Small intestine (tissue), 7 donors: ENCODE results near the gene GLRX5. TPM values are rescaled to one million over a fixed set of nuclear protein-coding genes. Genes with fewer than 3 reads are reported as not detected.

Experiments
- DNase-seq, 2 donors: peaks; one replicate each; pipeline versions ENCODE4 v3.0.0 to v3.0.0-alpha.2; 2013
- FAIRE-seq: peaks from 2 replicates; lab custom pipeline; 2012; peaks lifted over from hg19 to GRCh38; lab: Jason Lieb, UNC
- H3K27ac ChIP-seq, 3 donors: one replicate each; pipeline ENCODE4 v1.5.1; 2013; ENCODE audit warnings: low read length in 2 of 3, mild to moderate bottlenecking in 2 of 3, control low read depth in 1 of 3, inconsistent platforms in 1 of 3, low read depth in 1 of 3, moderate library complexity in 1 of 3
- H3K27me3 ChIP-seq, 3 donors: one replicate each; pipeline ENCODE4 v1.6.1; 2013; ENCODE audit warnings: low read length in 3 of 3, inconsistent platforms in 1 of 3; ENCODE audit not compliant: control insufficient read depth in 3 of 3, insufficient read depth in 3 of 3
- H3K36me3 ChIP-seq, 3 donors: one replicate each; pipeline ENCODE4 v1.6.1; 2013; ENCODE audit warnings: low read length in 3 of 3, inconsistent platforms in 1 of 3, low read depth in 1 of 3, mild to moderate bottlenecking in 1 of 3, moderate library complexity in 1 of 3; ENCODE audit not compliant: control insufficient read depth in 3 of 3, insufficient read depth in 2 of 3
- H3K4me1 ChIP-seq, 3 donors: one replicate each; pipeline ENCODE4 v1.6.1; 2013; ENCODE audit warnings: low read length in 2 of 3, inconsistent platforms in 1 of 3, low read depth in 1 of 3, mild to moderate bottlenecking in 1 of 3, moderate library complexity in 1 of 3; ENCODE audit not compliant: control insufficient read depth in 3 of 3, insufficient read depth in 2 of 3
- H3K4me3 ChIP-seq, 3 donors: one replicate each; pipeline ENCODE4 v1.5.1; 2013; ENCODE audit warnings: low read length in 3 of 3, control low read depth in 1 of 3, inconsistent platforms in 1 of 3, low read depth in 1 of 3, mild to moderate bottlenecking in 1 of 3, moderate library complexity in 1 of 3
- H3K9me3 ChIP-seq, 2 donors: one replicate each; pipeline ENCODE4 v1.6.1; 2013; ENCODE audit warnings: low read depth in 1 of 2, low read length in 1 of 2; ENCODE audit not compliant: control insufficient read depth in 2 of 2, insufficient read depth in 1 of 2
- WGBS, 3 donors: extraction: QIAGEN DNeasy Blood & Tissue Kit; methylation state at CpG; one replicate each; pipeline ENCODE4 v1.1.7; 2013; 5-methylcytosine and 5-hydroxymethylcytosine counted together
- polyA plus RNA-seq, 4 donors: library from polyadenylated mRNA; stranded (reverse) in 3 of 4; unstranded in 1 of 4; fragments of 200-250 nt in 3 of 4; fragments of 120-200 nt in 1 of 4; gene quantifications; one replicate each; pipeline versions ENCODE4 v1.2.1 to v1.2.3, GENCODE V29; 2013
- donor health status: healthy with polysubstance abuse.
- donor health status: control.
- donor health status: control.
- donor health status: Bipolar disorder and iron deficiency.
- donor health status: healthy.

Gene GLRX5
- polyA plus RNA-seq, 4 donors = 43.0 to 80.5 (median 53.8) TPM

GRCh38 chr14:95518045-95518751, 16.7 kb upstream of the GLRX5 start:
- Histone ChIP-seq H3K27me3 (peaks cover 0 to 18% (median 0%) of the 10 kb centered on the region in 3 donors), H3K9me3 (no peaks in the 10 kb centered on the region), H3K27ac (peak overlapping the region in 2 of 3 donors; percentile 56 to 72), H3K4me1 (peaks cover 11 to 30% (median 29%) of the 10 kb centered on the region in 3 donors), H3K4me3 (no peak overlapping the region), H3K36me3 (no peaks in the 10 kb centered on the region)
- 17 to 51% (median 29%) methylated on average over 8 of the region's 8 CpGs for WGBS, 3 donors
- DNase-seq (peak in 1 of 2 donors; percentile 65), FAIRE-seq (no peak)

GRCh38 chr14:95519699-95520098, 15.2 kb upstream of the GLRX5 start:
- FAIRE-seq (no peak), DNase-seq (no peak)
- H3K36me3 ChIP-seq = no peaks in the 10 kb centered on the region
- H3K27me3 ChIP-seq = peaks cover 0 to 18% (median 0%) of the 10 kb centered on the region in 3 donors
- peak overlapping the region in 1 of 3 donors; percentile 3 for H3K27ac ChIP-seq
- WGBS, 3 donors = 41 to 76% (median 64%) methylated on average over 6 of the region's 6 CpGs
- H3K4me1 ChIP-seq = peaks cover 11 to 28% (median 26%) of the 10 kb centered on the region in 3 donors
- no peak overlapping the region for H3K4me3 ChIP-seq
- H3K9me3 ChIP-seq = no peaks in the 10 kb centered on the region

DNA sequence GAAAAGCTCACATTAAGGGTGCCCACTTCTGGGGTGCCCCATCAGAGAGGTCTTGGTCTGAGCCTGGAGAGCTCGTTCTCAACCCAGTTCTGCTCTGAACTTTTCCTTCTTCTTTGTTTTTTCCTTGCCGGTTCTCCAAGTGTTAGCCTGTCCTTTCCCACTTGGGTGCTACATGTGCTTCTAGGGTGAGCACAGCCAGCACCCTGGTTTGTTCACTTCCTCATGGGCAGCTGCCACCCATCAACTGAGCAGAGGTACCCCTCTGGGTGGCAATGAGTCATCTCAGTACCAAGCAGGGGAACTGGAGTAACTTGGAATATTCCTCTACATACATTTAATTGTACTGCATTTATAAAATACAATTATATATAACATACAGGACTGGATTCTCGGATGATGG, 14.5 kb upstream of the GLRX5 start:
- peak overlapping the region in 1 of 3 donors; percentile 3 for H3K27ac ChIP-seq
- H3K4me1 ChIP-seq = peaks cover 13 to 28% (median 20%) of the 10 kb centered on the region in 3 donors
- 75 to 82% (median 79%) methylated on average over 3 of the region's 3 CpGs for WGBS, 3 donors
- H3K9me3 ChIP-seq = no peaks in the 10 kb centered on the region
- H3K36me3 ChIP-seq = no peaks in the 10 kb centered on the region
- no peak for DNase-seq
- FAIRE-seq = no peak
- peaks cover 0 to 12% (median 0%) of the 10 kb centered on the region in 3 donors for H3K27me3 ChIP-seq
- H3K4me3 ChIP-seq = no peak overlapping the region

- no peak overlapping the region for H3K4me3 ChIP-seq
- no peak for DNase-seq
- peaks cover 11 to 23% (median 14%) of the 10 kb centered on the region in 3 donors for H3K4me1 ChIP-seq
- H3K27ac ChIP-seq = no peak overlapping the region
- FAIRE-seq = no peak
- H3K36me3 ChIP-seq = no peaks in the 10 kb centered on the region
- peaks cover 0 to 6% (median 0%) of the 10 kb centered on the region in 3 donors for H3K27me3 ChIP-seq
- no peaks in the 10 kb centered on the region for H3K9me3 ChIP-seq
- WGBS, 3 donors = 92 to 94% (median 92%) methylated on average over 4 of the region's 4 CpGs
Measured at GRCh38 chr14:95521001-95521400, 13.8 kb upstream of the GLRX5 start.

GRCh38 chr14:95522116-95522515, 12.7 kb upstream of the GLRX5 start:
- no peak overlapping the region for H3K27ac ChIP-seq

DNA sequence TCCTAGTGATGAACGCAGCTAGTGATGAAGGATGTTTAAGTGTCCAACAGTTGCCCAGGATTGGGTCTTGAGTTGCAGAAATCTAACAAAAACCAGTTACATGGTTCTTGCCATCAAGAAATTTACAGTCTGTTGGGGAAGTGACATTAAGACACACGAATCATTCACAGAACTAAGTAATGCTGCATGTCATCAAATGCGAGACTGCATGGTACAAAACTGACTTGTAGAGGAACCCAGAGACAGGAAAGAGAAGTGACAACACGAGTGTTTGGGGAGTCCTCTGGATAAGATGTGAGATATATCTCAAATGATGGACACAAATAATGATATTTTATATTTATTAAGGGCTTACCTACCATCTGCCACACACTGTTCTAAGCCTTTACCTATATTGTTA, 12.3 kb upstream of the GLRX5 start:
- Histone ChIP-seq H3K4me3 (no peak overlapping the region), H3K4me1 (peaks cover 11 to 18% (median 11%) of the 10 kb centered on the region in 3 donors), H3K27me3 (no peaks in the 10 kb centered on the region), H3K9me3 (no peaks in the 10 kb centered on the region), H3K27ac (no peak overlapping the region), H3K36me3 (no peaks in the 10 kb centered on the region)
- DNase-seq (no peak), FAIRE-seq (no peak)
- 78 to 82% (median 79%) methylated on average over 4 of the region's 4 CpGs for WGBS, 3 donors

More at GRCh38 chr14:95522116-95522515, 12.7 kb upstream of the GLRX5 start:
- FAIRE-seq = no peak
- no peak overlapping the region for H3K4me3 ChIP-seq
- no peaks in the 10 kb centered on the region for H3K9me3 ChIP-seq
- H3K4me1 ChIP-seq = peaks cover 11 to 21% (median 15%) of the 10 kb centered on the region in 3 donors
- 90 to 94% (median 90%) methylated on average over 11 of the region's 11 CpGs for WGBS, 3 donors
- H3K27me3 ChIP-seq = peaks cover 0 to under 1% (median 0%) of the 10 kb centered on the region in 3 donors
- DNase-seq = no peak
- no peaks in the 10 kb centered on the region for H3K36me3 ChIP-seq

GRCh38 chr14:95523051-95523814, 11.6 kb upstream of the GLRX5 start:
- FAIRE-seq (no peak), DNase-seq (peak in 1 of 2 donors; percentile 27)
- peaks cover 10 to 13% (median 11%) of the 10 kb centered on the region in 3 donors for H3K4me1 ChIP-seq
- no peak overlapping the region for H3K4me3 ChIP-seq
- no peaks in the 10 kb centered on the region for H3K9me3 ChIP-seq
- H3K27me3 ChIP-seq = no peaks in the 10 kb centered on the region
- peak overlapping the region in 2 of 3 donors; percentile 74 to 76 for H3K27ac ChIP-seq
- H3K36me3 ChIP-seq = no peaks in the 10 kb centered on the region
- WGBS, 3 donors = 17 to 46% (median 19%) methylated on average over 12 of the region's 12 CpGs

GRCh38 chr14:95523815-95524448, 10.9 kb upstream of the GLRX5 start:
- no peak overlapping the region for H3K4me3 ChIP-seq
- 9 to 41% (median 15%) methylated on average over 11 of the region's 11 CpGs for WGBS, 3 donors
- H3K36me3 ChIP-seq = no peaks in the 10 kb centered on the region
- H3K27ac ChIP-seq = peak overlapping the region in 2 of 3 donors; percentile 74 to 76
- FAIRE-seq (no peak), DNase-seq (peak in 1 of 2 donors; percentile 93)
- H3K9me3 ChIP-seq = no peaks in the 10 kb centered on the region
- H3K27me3 ChIP-seq = no peaks in the 10 kb centered on the region
- peaks cover 7 to 11% (median 11%) of the 10 kb centered on the region in 3 donors for H3K4me1 ChIP-seq
